K562 (cell line): ENCODE data around the gene DOCK3. TPM values are rescaled to one million over a fixed set of nuclear protein-coding genes. Genes with fewer than 3 reads are reported as not detected.

ENCODE experiments used
- ATAC-seq: fragments of 200-7000 bp; cut with Tn5 transposase; 3 replicates; pipeline ENCODE4 v1.9.1; 2020; ENCODE audit warnings: moderate library complexity
- BruUV-seq: library from RNA; stranded (reverse); fragments of 400-500 nt; replicated peaks from 2 replicates; lab custom pipeline; 2021; lab: Mats Ljungman, UMichigan
- CTCF ChIA-PET: fragments of 300-600 bp; formaldehyde crosslinking; extraction: SDS; loops from one replicate; lab custom pipeline; 2021; ENCODE audit warnings: low intra/inter-chr PET ratio; lab: Yijun Ruan, JAX
- POLR2A ChIA-PET: fragments of 300-600, 350-650 bp; sonication (Branson Sonifier 250); formaldehyde crosslinking; extraction: SDS; loops from one replicate; lab custom pipeline; 2021; ENCODE audit warnings: antibody characterized with exemption, inconsistent platforms; lab: Yijun Ruan, JAX
- DNase-seq, 4 experiments: peaks; one replicate each; pipeline versions ENCODE4 v3.0.0 to v3.0.0-alpha.2; 2011 to 2018; ENCODE audit warnings: low spot score in 3 of 4, mixed read lengths in 3 of 4; ENCODE audit errors: extremely low read depth in 1 of 4
- FAIRE-seq: peaks from 2 replicates; lab custom pipeline; 2011; peaks lifted over from hg19 to GRCh38; lab: Jason Lieb, UNC
- H2AFZ ChIP-seq: 2 replicates; pipeline ENCODE4 v1.6.0; 2011; ENCODE audit warnings: low read depth, low read length, control low read depth, inconsistent platforms
- H3K27ac ChIP-seq: fragments of 200-600 bp; 3 replicates; pipeline ENCODE4 v1.8.0; 2011; ENCODE audit warnings: low read depth, mild to moderate bottlenecking, control low read depth, inconsistent platforms, low read length, moderate library complexity, mixed read lengths; ENCODE audit errors: extremely low read depth
- H3K27me3 ChIP-seq, 2 experiments: fragments of 300-600 bp in 1 of 2; 2 replicates in 1 of 2; 3 replicates in 1 of 2; pipeline versions ENCODE4 v1.6.0 to v1.8.0; 2011; ENCODE audit warnings: inconsistent platforms in 2 of 2, low read length in 2 of 2, mild to moderate bottlenecking in 1 of 2, mixed read lengths in 1 of 2, moderate library complexity in 1 of 2; ENCODE audit not compliant: control insufficient read depth in 2 of 2, insufficient read depth in 2 of 2
- H3K36me3 ChIP-seq: fragments of 300-600 bp; 3 replicates; pipeline ENCODE4 v1.8.0; 2011; ENCODE audit warnings: mild to moderate bottlenecking, low read length, inconsistent platforms; ENCODE audit not compliant: control insufficient read depth, insufficient read depth
- H3K4me1 ChIP-seq, 2 experiments: fragments of 200-600 bp in 1 of 2; replicated peaks in 1 of 2; 2 replicates in 1 of 2; 3 replicates in 1 of 2; pipeline versions ENCODE4 v1.5.1 to v1.8.0; 2011; ENCODE audit warnings: inconsistent platforms in 2 of 2, low read length in 2 of 2, mild to moderate bottlenecking in 1 of 2, mixed read lengths in 1 of 2, moderate library complexity in 1 of 2; ENCODE audit not compliant: control insufficient read depth in 2 of 2, insufficient read depth in 2 of 2
- H3K4me2 ChIP-seq: 2 replicates; pipeline ENCODE4 v1.6.1; 2011; ENCODE audit warnings: low read length, control low read depth, inconsistent platforms, mixed read lengths; ENCODE audit not compliant: insufficient read depth
- H3K4me3 ChIP-seq: fragments of 200-600 bp; sonication (generic), shearing (Covaris generic); 2 replicates; pipeline ENCODE4 v1.5.1; 2016; ENCODE audit warnings: control low read depth, inconsistent platforms
- H3K79me2 ChIP-seq: fragments of 200-600 bp; 3 replicates; pipeline ENCODE4 v1.8.0; 2011; ENCODE audit warnings: low read length, inconsistent platforms; ENCODE audit not compliant: control insufficient read depth, insufficient read depth
- H3K9ac ChIP-seq, 2 experiments: 2 replicates each; pipeline versions ENCODE4 v1.6.0 to v1.6.1; 2011; ENCODE audit warnings: low read depth in 2 of 2, low read length in 2 of 2, control low read depth in 1 of 2, inconsistent platforms in 1 of 2, mild to moderate bottlenecking in 1 of 2, mixed read lengths in 1 of 2; ENCODE audit not compliant: insufficient read depth in 1 of 2
- H3K9me1 ChIP-seq: one replicate; pipeline ENCODE4 v1.6.0; 2011; ENCODE audit warnings: inconsistent platforms, mild to moderate bottlenecking, low read length, moderate library complexity; ENCODE audit not compliant: control insufficient read depth, insufficient read depth
- H3K9me3 ChIP-seq: replicated peaks from 2 replicates; pipeline ENCODE4 v1.5.1; 2011; ENCODE audit warnings: low read depth, low read length, inconsistent platforms; ENCODE audit not compliant: control insufficient read depth, insufficient read depth
- H4K20me1 ChIP-seq: replicated peaks from 2 replicates; pipeline ENCODE4 v1.6.1; 2011; ENCODE audit warnings: low read length, inconsistent platforms, mixed read lengths; ENCODE audit not compliant: control insufficient read depth, insufficient read depth
- CHD2 ChIP-seq: IDR thresholded peaks from 2 replicates; pipeline ENCODE4 v1.6.1; 2011; ENCODE audit warnings: low read depth, low read length
- HMG20A ChIP-seq: fragments of 450-650 bp; formaldehyde crosslinking; conservative IDR thresholded peaks from 2 replicates; pipeline ENCODE4 v1.4.0; 2020; ENCODE audit warnings: mild to moderate bottlenecking, mixed read lengths
- PTTG1 ChIP-seq: fragments of 450-650 bp; IDR thresholded peaks from 2 replicates; pipeline ENCODE4 v1.6.1; 2016; ENCODE audit warnings: low read depth, mild to moderate bottlenecking, missing genetic modification characterization, missing compliant biosample characterization
- SAFB2 ChIP-seq: fragments of 200-400 bp; formaldehyde crosslinking; IDR thresholded peaks from 2 replicates; pipeline ENCODE4 v1.6.1; 2018; ENCODE audit warnings: borderline replicate concordance, low read length, low read depth, moderate library complexity; ENCODE audit not compliant: severe bottlenecking
- SMARCA4 ChIP-seq: fragments of 450-650 bp; IDR thresholded peaks from 2 replicates; pipeline ENCODE4 v1.6.1; 2016
- TAF1 ChIP-seq: IDR thresholded peaks from 2 replicates; pipeline ENCODE4 v1.6.1; 2011; ENCODE audit warnings: mild to moderate bottlenecking, low read length, moderate library complexity; ENCODE audit not compliant: insufficient read depth, control insufficient read depth, severe bottlenecking; ENCODE audit errors: extremely low read depth
- ZNF253 ChIP-seq: fragments of 250-450 bp; sonication (Bioruptor Pico); conservative IDR thresholded peaks from 2 replicates; pipeline ENCODE4 v1.6.1; 2021; ENCODE audit warnings: mild to moderate bottlenecking
- ZZZ3 ChIP-seq: fragments of 450-650 bp; IDR thresholded peaks from 2 replicates; pipeline ENCODE4 v1.6.1; 2016; ENCODE audit warnings: antibody characterized with exemption, mild to moderate bottlenecking, moderate library complexity
- WGBS: fragments of 100-300 bp; shearing (Covaris generic); methylation state at CpG from one replicate; pipeline ENCODE4 v1.1.6; 2016; ENCODE audit warnings: low coverage, mixed read lengths; ENCODE audit not compliant: insufficient coverage; ENCODE audit errors: missing lambda C conversion rate; 5-methylcytosine and 5-hydroxymethylcytosine counted together
- in situ Hi-C: fragments of 300-500 bp; cut with MboI; formaldehyde crosslinking; loops from 4 replicates; pipeline ENCODE4 v1.15.0; 2018; ENCODE audit warnings: inconsistent platforms, mixed read lengths
- intact Hi-C: fragments of 100-400 bp; cut with micrococcal nuclease; formaldehyde crosslinking; loops from 2 replicates; pipeline ENCODE4 v1.14.2; 2022
- polyA plus RNA-seq, 8 experiments: library from polyadenylated mRNA; depleted of rRNA in 4 of 8; stranded (reverse) in 5 of 8; unstranded in 3 of 8; fragments of >200 nt; fragmentation: Nextera tagmentation in 2 of 8; fragmentation: Illumina TruSeq in 1 of 8; extraction: Ambion mirVana in 2 of 8; extraction: Trizol in 1 of 8; gene quantifications; 2 replicates each; pipeline versions ENCODE4 v1.2.1 to v1.2.3, GENCODE V29; 2011 to 2014; ENCODE audit warnings: inconsistent platforms in 1 of 8, missing spikeins in 1 of 8
- total RNA-seq, 7 experiments: library from RNA; depleted of rRNA in 6 of 7; stranded (reverse); fragments of >200 nt in 6 of 7; fragmentation: Illumina TruSeq in 2 of 7; extraction: Trizol in 2 of 7; gene quantifications; 2 replicates each; pipeline versions ENCODE4 v1.2.1 to v1.2.3, GENCODE V29; 2011 to 2021; ENCODE audit warnings: low replicate concordance in 1 of 7
- TF ChIP-seq, protein P1 (sequence below): fragments of 200-800 bp; sonication (Bioruptor generic); IDR thresholded peaks from 2 replicates; pipeline ENCODE4 v1.6.1; 2017; ENCODE audit warnings: missing genetic modification characterization, missing compliant biosample characterization

The DOCK3 gene
- total and polyA plus RNA-seq, 9 of the 15 experiments (the other 6 are each of a cell fraction or from before 2014, with no cell fraction given): under 0.01 to 0.03 (median 0.01) TPM; not detected in 4

DNA sequence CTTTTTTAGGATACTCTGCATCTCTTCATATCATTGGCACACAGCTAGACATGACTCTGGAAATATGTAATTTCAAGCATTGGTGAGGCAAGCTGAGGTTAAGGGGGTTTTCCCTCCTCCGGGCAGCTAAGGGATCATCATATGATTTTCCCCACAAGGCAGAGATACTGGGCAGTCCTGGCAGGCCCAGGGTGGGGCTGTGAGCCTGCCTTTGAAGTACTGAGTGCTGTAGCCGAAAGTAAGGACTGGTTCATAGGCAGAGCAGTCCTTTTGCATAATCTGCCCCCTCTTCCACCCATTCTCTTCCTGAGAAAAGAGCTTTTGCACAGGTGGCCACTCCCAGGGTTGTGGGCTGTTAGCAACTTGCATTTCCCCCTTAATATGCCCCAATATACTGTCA is 541.6 kb downstream of the DOCK3 start:
- ChIA-PET POLR2A (no interaction called here), CTCF (no interaction called here)
- BruUV-seq: no TSS peak
- Histone ChIP-seq H2AFZ (no peak overlapping the region), H4K20me1 (no peaks in the 10 kb centered on the region), H3K27me3 (no peaks in the 10 kb centered on the region), H3K4me2 (no peak overlapping the region), H3K9me3 (no peaks in the 10 kb centered on the region), H3K79me2 (no peaks in the 10 kb centered on the region), H3K4me1 (no peaks in the 10 kb centered on the region), H3K9ac (no peak overlapping the region), H3K9me1 (no peaks in the 10 kb centered on the region), H3K4me3 (no peak overlapping the region), H3K36me3 (no peaks in the 10 kb centered on the region), H3K27ac (no peak overlapping the region)
- intact Hi-C loops: no loop called here
- in situ Hi-C loops: no loop called here
- WGBS: 0% methylated on average over 2 of the region's 2 CpGs
- FAIRE-seq (no peak), ATAC-seq (no peak), DNase-seq (no peak)
- no peak for TF ChIP-seq HMG20A (CRISPR knock-in tag)
- TF ChIP-seq ZZZ3: no peak
- no peak for TF ChIP-seq SMARCA4
- no peak for TF ChIP-seq TAF1
- TF ChIP-seq ZNF253 (CRISPR knock-in tag): no peak
- no peak for TF ChIP-seq PTTG1 (tag)
- TF ChIP-seq SAFB2: no peak
- TF ChIP-seq CHD2: no peak
- TF ChIP-seq, protein P1, sequence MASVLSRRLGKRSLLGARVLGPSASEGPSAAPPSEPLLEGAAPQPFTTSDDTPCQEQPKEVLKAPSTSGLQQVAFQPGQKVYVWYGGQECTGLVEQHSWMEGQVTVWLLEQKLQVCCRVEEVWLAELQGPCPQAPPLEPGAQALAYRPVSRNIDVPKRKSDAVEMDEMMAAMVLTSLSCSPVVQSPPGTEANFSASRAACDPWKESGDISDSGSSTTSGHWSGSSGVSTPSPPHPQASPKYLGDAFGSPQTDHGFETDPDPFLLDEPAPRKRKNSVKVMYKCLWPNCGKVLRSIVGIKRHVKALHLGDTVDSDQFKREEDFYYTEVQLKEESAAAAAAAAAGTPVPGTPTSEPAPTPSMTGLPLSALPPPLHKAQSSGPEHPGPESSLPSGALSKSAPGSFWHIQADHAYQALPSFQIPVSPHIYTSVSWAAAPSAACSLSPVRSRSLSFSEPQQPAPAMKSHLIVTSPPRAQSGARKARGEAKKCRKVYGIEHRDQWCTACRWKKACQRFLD: no peak
